GM18502 (cell line): ENCODE data around the gene SERPING1.

Experiments
- ATAC-seq: cut with Tn5 transposase; IDR thresholded peaks from one replicate; pipeline ENCODE4 v1.9.1; 2021; ENCODE audit warnings: mild to moderate bottlenecking; ENCODE audit not compliant: unreplicated experiment, poor library complexity

Gene SERPING1

GRCh38 chr11:57597461-57597915 lies at the start of gene SERPING1:
Gene SERPING1, plus strand, starts transcription at chr11:57597685. Its CDS starts 586 bp downstream, at chr11:57598271.
- no peak for ATAC-seq

- ATAC-seq = peak; percentile 93
Observed at GRCh38 chr11:57547854-57548377, 49.6 kb upstream of the SERPING1 start.

- ATAC-seq = no peak
Observed at GRCh38 chr11:57549983-57550382, 47.5 kb upstream of the SERPING1 start.

- no peak for ATAC-seq
Observed at GRCh38 chr11:57551941-57552340, 45.5 kb upstream of the SERPING1 start.

GRCh38 chr11:57552479-57552878 lies 45.0 kb upstream of the SERPING1 start:
- ATAC-seq = no peak

- ATAC-seq = no peak
Observed at GRCh38 chr11:57555393-57555792, 42.1 kb upstream of the SERPING1 start.

- no peak for ATAC-seq
Observed at GRCh38 chr11:57556041-57556440, 41.4 kb upstream of the SERPING1 start.

- ATAC-seq = no peak
Observed at GRCh38 chr11:57560146-57560545, 37.3 kb upstream of the SERPING1 start.

- ATAC-seq = no peak
Observed at GRCh38 chr11:57562596-57562995, 34.9 kb upstream of the SERPING1 start.

GRCh38 chr11:57566005-57566904 lies 31.2 kb upstream of the SERPING1 start:
- ATAC-seq = peak; percentile 67

- ATAC-seq = peak; percentile 4
Observed at GRCh38 chr11:57566905-57567514, 30.5 kb upstream of the SERPING1 start.

GRCh38 chr11:57567515-57568329 lies 29.8 kb upstream of the SERPING1 start, which contains the start of gene UBE2L6:
Gene UBE2L6, minus strand, starts transcription at chr11:57567672. Its CDS starts 61 bp downstream, at chr11:57567611.
- peak; percentile 68 for ATAC-seq

- ATAC-seq = peak; percentile 16
Observed at GRCh38 chr11:57568330-57568766, 29.1 kb upstream of the SERPING1 start.

- no peak for ATAC-seq
Observed at GRCh38 chr11:57571606-57572005, 25.9 kb upstream of the SERPING1 start.

GRCh38 chr11:57574061-57574460 lies 23.4 kb upstream of the SERPING1 start:
- ATAC-seq = no peak

- ATAC-seq = no peak
Observed at GRCh38 chr11:57584341-57584740, 13.1 kb upstream of the SERPING1 start.

GRCh38 chr11:57585301-57585700 lies 12.2 kb upstream of the SERPING1 start:
- ATAC-seq = peak; percentile 40

GRCh38 chr11:57586711-57587245 lies 10.7 kb upstream of the SERPING1 start:
- no peak for ATAC-seq

- ATAC-seq = no peak
Observed at GRCh38 chr11:57588046-57588710, 9.3 kb upstream of the SERPING1 start.
